Omental fat pad (tissue), 4 donors: ENCODE data around the gene CTXN3. TPM values are rescaled to one million over a fixed set of nuclear protein-coding genes. Genes with fewer than 3 reads are reported as not detected.

Source experiments
- ATAC-seq: fragments of 150-250 bp; one replicate; pipeline ENCODE4 v1.9.1; 2016; ENCODE audit warnings: mild to moderate bottlenecking, moderate library complexity; ENCODE audit not compliant: low FRiP score
- DNase-seq: peaks from one replicate; pipeline ENCODE4 v3.0.0-alpha.2; 2019; ENCODE audit warnings: low spot score
- CTCF ChIP-seq, 3 donors: fragments of 450-650 bp; IDR thresholded peaks; one replicate each; pipeline ENCODE4 v1.5.1; 2016 to 2017; ENCODE audit warnings: antibody characterized with exemption in 3 of 3, mild to moderate bottlenecking in 3 of 3, moderate library complexity in 2 of 3
- total RNA-seq, 4 donors: library from RNA; depleted of rRNA; stranded (reverse); fragments of >200 nt; gene quantifications; one replicate each; pipeline ENCODE4 v1.1.0, GENCODE V29; 2016

CTXN3 gene
- total RNA-seq, 4 donors from 2014 or later = not detected

GRCh38 chr5:127621601-127622325, 27.1 kb upstream of the CTXN3 start:
- ATAC-seq (no peak), DNase-seq (no peak)
- no peak for TF ChIP-seq CTCF (IDR thresholded peaks at IDR 0.05)

- ATAC-seq (no peak), DNase-seq (no peak)
- TF ChIP-seq CTCF (IDR thresholded peaks at IDR 0.05) = no peak
These were observed 14.9 kb upstream of the CTXN3 start for GRCh38 chr5:127634007-127634406.

- no peak for ATAC-seq
- DNase-seq = no peak
- TF ChIP-seq CTCF (IDR thresholded peaks at IDR 0.05) = no peak
These were observed 9.1 kb upstream of the CTXN3 start for GRCh38 chr5:127639828-127640227.

- no peak for TF ChIP-seq CTCF (IDR thresholded peaks at IDR 0.05)
- no peak for DNase-seq
- no peak for ATAC-seq
These were observed 5.9 kb upstream of the CTXN3 start for GRCh38 chr5:127642949-127643348.

- DNase-seq = no peak
- TF ChIP-seq CTCF (IDR thresholded peaks at IDR 0.05) = no peak
- ATAC-seq = no peak
These were observed 5.3 kb upstream of the CTXN3 start for GRCh38 chr5:127643607-127644006.

GRCh38 chr5:127645300-127645726, 3.6 kb upstream of the CTXN3 start:
- ATAC-seq (no peak), DNase-seq (no peak)
- TF ChIP-seq CTCF (IDR thresholded peaks at IDR 0.05) = no peak

- ATAC-seq = no peak
- TF ChIP-seq CTCF (IDR thresholded peaks at IDR 0.05) = no peak
- no peak for DNase-seq
These were observed 1.4 kb upstream of the CTXN3 start for GRCh38 chr5:127647361-127647958.
